IPS DF 19.7 (cell line): ENCODE results near the gene FZD2.

ENCODE experiments used
- DNase-seq: peaks from one replicate; pipeline ENCODE4 v3.0.0-alpha.2; 2013; ENCODE audit warnings: low read depth, low spot score

FZD2 gene

GRCh38 chr17:44607836-44608690 lies 50.8 kb downstream of the FZD2 start:
- no peak for DNase-seq

- DNase-seq, result no peak
Observed at GRCh38 chr17:44608727-44609435, 51.6 kb downstream of the FZD2 start.

GRCh38 chr17:44610331-44610730 lies 53.0 kb downstream of the FZD2 start:
- DNase-seq, result no peak
